Measurements from ENCODE around the gene PSKH1. TPM values are rescaled to one million over a fixed set of nuclear protein-coding genes. Genes with fewer than 3 reads are reported as not detected.
A peak's percentile ranks its signal among the peaks of the same experiment; 100 is the strongest.

The PSKH1 gene
- total and polyA plus RNA-seq, 9 of the 15 experiments (the other 6 are each of a cell fraction or from before 2014, with no cell fraction given) = 0.96 to 20.9 (median 9.4) TPM

- H4K20me1 ChIP-seq (replicated peaks; ENCODE audit: control insufficient read depth, insufficient read depth, low read length) = peaks cover 24% of the 10 kb centered on the region
- H3K79me2 ChIP-seq (ENCODE audit: control insufficient read depth, insufficient read depth, low read length) = peaks cover 2% of the 10 kb centered on the region; the same call in 1 of the 3 replicates
- H3K9me1 ChIP-seq (ENCODE audit: control insufficient read depth, insufficient read depth, low read length) = no peaks in the 10 kb centered on the region
- intact Hi-C loops (cut with micrococcal nuclease) = loop anchor here (10.0 kb wide), 1 partner anchor 163 kb away; no protein-coding TSS in a partner anchor
- no peak for DNase-seq (ENCODE audit: extremely low read depth in 1 of 4, low spot score in 3 of 4)
- WGBS (ENCODE audit: insufficient coverage, low coverage, missing lambda C conversion rate) = 87% methylated on average over 21 of the region's 21 CpGs
- in situ Hi-C loops (cut with MboI) = no loop called here
- no TSS peak for BruUV-seq (replicated peaks)
- no peak for FAIRE-seq
- no peak overlapping the region for H2AFZ ChIP-seq (ENCODE audit: low read depth, low read length)
- H3K9ac ChIP-seq (ENCODE audit: insufficient read depth in 1 of 2, low read depth in 2 of 2, low read length in 2 of 2) = peak overlapping the region in 1 of 2 experiments; percentile 46; a peak in 1 of 4 replicates
- no peak overlapping the region for H3K4me2 ChIP-seq (ENCODE audit: insufficient read depth, low read length)
- TF ChIP-seq GATA2 (CRISPR knock-in tag; IDR thresholded peaks at IDR 0.05) = no peak
- TF ChIP-seq ZNF3 (CRISPR knock-in tag; IDR thresholded peaks at IDR 0.05) = no peak
- no peak for TF ChIP-seq PHF21A (IDR thresholded peaks at IDR 0.05; ENCODE audit: borderline replicate concordance, low read depth)
- TF ChIP-seq NEUROD1 (IDR thresholded peaks at IDR 0.05; ENCODE audit: borderline replicate concordance, low read depth, low read length, partially characterized antibody) = no peak
- no peak for TF ChIP-seq JUNB (CRISPR knock-in tag; conservative IDR thresholded peaks at IDR 0.05)
- TF ChIP-seq ZKSCAN8 (CRISPR knock-in tag; IDR thresholded peaks at IDR 0.05) = no peak
- no peak for TF ChIP-seq POU5F1 (IDR thresholded peaks at IDR 0.05; ENCODE audit: borderline replicate concordance, low read depth, low read length, partially characterized antibody)
- TF ChIP-seq POLR2G (IDR thresholded peaks at IDR 0.05; ENCODE audit: low read depth, low read length) = 0 out of 2 replicates have a peak, but pooled peaks have one; percentile 50
- TF ChIP-seq RBFOX2 (IDR thresholded peaks at IDR 0.05; ENCODE audit: low read depth, low read length) = peak; percentile 47; the same call in 1 of the 2 replicates
- H3K27me3 ChIP-seq (ENCODE audit: control insufficient read depth in 2 of 2, insufficient read depth in 2 of 2, low read length in 2 of 2) = no peaks in the 10 kb centered on the region
- no peaks in the 10 kb centered on the region for H3K9me3 ChIP-seq (replicated peaks; ENCODE audit: control insufficient read depth, insufficient read depth, low read depth, low read length)
- CTCF ChIA-PET (ENCODE audit: low intra/inter-chr PET ratio) = interaction anchor here (4.0 kb wide), 1 partner anchor 47 kb away, joined by 35 read pairs; no protein-coding TSS in a partner anchor
- no peak overlapping the region for H3K4me3 ChIP-seq
- peaks cover 85% of the 10 kb centered on the region; the same call in 2 of the 3 replicates for H3K36me3 ChIP-seq (ENCODE audit: control insufficient read depth, insufficient read depth, low read length)
- ATAC-seq = no peak
- H3K4me1 ChIP-seq (replicated peaks in 1 of 2; ENCODE audit: control insufficient read depth in 2 of 2, insufficient read depth in 2 of 2, low read length in 2 of 2) = peaks cover 6 to 40% of the 10 kb centered on the region in 2 experiments; a peak in 4 of 5 replicates
- POLR2A ChIA-PET = interaction anchor here (0.8 to 1.3 kb wide), 5 partner anchors 8 to 54 kb away, joined by 3 to 5 read pairs (median 4); partner anchors contain the start of gene EDC4
- H3K27ac ChIP-seq (ENCODE audit: extremely low read depth, low read depth, low read length) = no peak overlapping the region
Observed at GRCh38 chr16:67881621-67882161, 11.4 kb upstream of the PSKH1 start.
